GM18511 (cell line): ENCODE measurements around the gene HNF1A.
"Not testable (repeated sequence)": the region's sequence is repeated elsewhere in the genome, so short reads cannot be mapped to it uniquely, and the experiment has no call there.

Experiments used
- ATAC-seq: cut with Tn5 transposase; IDR thresholded peaks from one replicate; pipeline ENCODE4 v1.9.1; 2021; ENCODE audit warnings: mild to moderate bottlenecking, moderate library complexity; ENCODE audit not compliant: unreplicated experiment

The HNF1A gene

GRCh38 chr12:120978296-120979219 is at the start of gene HNF1A:
HNF1A (plus strand) TSS chr12:120978543; CDS start chr12:120978769, 226 bp downstream.
- no peak for ATAC-seq

- ATAC-seq, result no peak
These were observed 49.3 kb upstream of the HNF1A start for GRCh38 chr12:120928864-120929652.

- ATAC-seq, result no peak
These were observed 48.3 kb upstream of the HNF1A start for GRCh38 chr12:120930032-120930431.

GRCh38 chr12:120932058-120932457 is 46.3 kb upstream of the HNF1A start:
- no peak for ATAC-seq

GRCh38 chr12:120932956-120933526 is 45.3 kb upstream of the HNF1A start:
- ATAC-seq, result no peak

GRCh38 chr12:120933786-120934185 is 44.6 kb upstream of the HNF1A start:
- no peak for ATAC-seq

- no peak for ATAC-seq
These were observed 42.1 kb upstream of the HNF1A start for GRCh38 chr12:120936197-120936596.

GRCh38 chr12:120938496-120938895 is 39.8 kb upstream of the HNF1A start:
- no peak for ATAC-seq

- no peak for ATAC-seq
These were observed 38.8 kb upstream of the HNF1A start for GRCh38 chr12:120939523-120939922.

- no peak for ATAC-seq
These were observed 38.3 kb upstream of the HNF1A start for GRCh38 chr12:120940006-120940405.

GRCh38 chr12:120940799-120941198 is 37.5 kb upstream of the HNF1A start:
- ATAC-seq, result no peak

- ATAC-seq, result no peak
These were observed 36.9 kb upstream of the HNF1A start for GRCh38 chr12:120941412-120941811.

- no peak for ATAC-seq
These were observed 36.4 kb upstream of the HNF1A start for GRCh38 chr12:120941846-120942405.

- no peak for ATAC-seq
These were observed 34.9 kb upstream of the HNF1A start for GRCh38 chr12:120943482-120943881.

- ATAC-seq, result no peak
These were observed 33.6 kb upstream of the HNF1A start for GRCh38 chr12:120944645-120945217.

GRCh38 chr12:120945516-120945915 is 32.8 kb upstream of the HNF1A start:
- not testable (repeated sequence) for ATAC-seq

- ATAC-seq, result not testable (repeated sequence)
These were observed 28.0 kb upstream of the HNF1A start for GRCh38 chr12:120950260-120950799.

- ATAC-seq, result no peak
These were observed 27.5 kb upstream of the HNF1A start for GRCh38 chr12:120950807-120951206.

GRCh38 chr12:120955232-120955631 is 23.1 kb upstream of the HNF1A start:
- no peak for ATAC-seq

- ATAC-seq, result no peak
These were observed 21.6 kb upstream of the HNF1A start for GRCh38 chr12:120956579-120957300.
